ENCODE data around the gene DNAJB11. TPM values are rescaled to one million over a fixed set of nuclear protein-coding genes. Genes with fewer than 3 reads are reported as not detected.

The DNAJB11 gene
- total RNA-seq, 2 donors from 2014 or later = 34.9 to 42.5 TPM

- Histone ChIP-seq H3K4me3 (no peak overlapping the region), H3K9me3 (no peaks in the 10 kb centered on the region), H3K4me1 (replicated peaks) (no peaks in the 10 kb centered on the region), H3K36me3 (no peaks in the 10 kb centered on the region), H3K27ac (no peak overlapping the region), H3K27me3 (replicated peaks; ENCODE audit: insufficient read depth) (no peaks in the 10 kb centered on the region)
- intact Hi-C loops (cut with DNase I) = no loop called here
- WGBS = 83% methylated on average over 4 of the region's 4 CpGs
- TF ChIP-seq POLR2AphosphoS5 (IDR thresholded peaks at IDR 0.05) (no peak), CTCF (IDR thresholded peaks at IDR 0.05) (no peak), POLR2A (IDR thresholded peaks at IDR 0.05) (no peak)
- DNase-seq (ENCODE audit: low spot score) = no peak
Observed at GRCh38 chr3:186625600-186626042, 55.1 kb downstream of the DNAJB11 start.

- Histone ChIP-seq H3K4me1 (replicated peaks) (no peaks in the 10 kb centered on the region), H3K27me3 (replicated peaks; ENCODE audit: insufficient read depth) (no peaks in the 10 kb centered on the region), H3K4me3 (no peak overlapping the region), H3K36me3 (no peaks in the 10 kb centered on the region), H3K27ac (no peak overlapping the region), H3K9me3 (no peaks in the 10 kb centered on the region)
- 71% methylated on average over 7 of the region's 7 CpGs for WGBS
- no peak for TF ChIP-seq POLR2AphosphoS5 (IDR thresholded peaks at IDR 0.05)
- no peak for TF ChIP-seq POLR2A (IDR thresholded peaks at IDR 0.05)
- TF ChIP-seq CTCF (IDR thresholded peaks at IDR 0.05) = no peak
- intact Hi-C loops (cut with DNase I) = no loop called here
- no peak for DNase-seq (ENCODE audit: low spot score)
Observed at GRCh38 chr3:186626254-186626847, 55.8 kb downstream of the DNAJB11 start.

- H3K4me1 ChIP-seq (replicated peaks) = no peaks in the 10 kb centered on the region
- no peaks in the 10 kb centered on the region for H3K36me3 ChIP-seq
- intact Hi-C loops (cut with DNase I) = no loop called here
- no peak for DNase-seq (ENCODE audit: low spot score)
- H3K27ac ChIP-seq = no peak overlapping the region
- TF ChIP-seq POLR2AphosphoS5 (IDR thresholded peaks at IDR 0.05) (no peak), CTCF (IDR thresholded peaks at IDR 0.05) (no peak), POLR2A (IDR thresholded peaks at IDR 0.05) (no peak)
- no peaks in the 10 kb centered on the region for H3K27me3 ChIP-seq (replicated peaks; ENCODE audit: insufficient read depth)
- WGBS = 90% methylated on average over 7 of the region's 7 CpGs
- H3K9me3 ChIP-seq = no peaks in the 10 kb centered on the region
- no peak overlapping the region for H3K4me3 ChIP-seq
Observed at GRCh38 chr3:186627852-186628414, 57.4 kb downstream of the DNAJB11 start.

- H3K4me3 ChIP-seq = no peak overlapping the region
- WGBS = 88% methylated on average over 7 of the region's 7 CpGs
- DNase-seq (ENCODE audit: low spot score) = no peak
- no peaks in the 10 kb centered on the region for H3K4me1 ChIP-seq (replicated peaks)
- TF ChIP-seq CTCF (IDR thresholded peaks at IDR 0.05) = no peak
- no peak for TF ChIP-seq POLR2AphosphoS5 (IDR thresholded peaks at IDR 0.05)
- no peak for TF ChIP-seq POLR2A (IDR thresholded peaks at IDR 0.05)
- no peaks in the 10 kb centered on the region for H3K9me3 ChIP-seq
- H3K36me3 ChIP-seq = no peaks in the 10 kb centered on the region
- H3K27ac ChIP-seq = no peak overlapping the region
- intact Hi-C loops (cut with DNase I) = no loop called here
- no peaks in the 10 kb centered on the region for H3K27me3 ChIP-seq (replicated peaks; ENCODE audit: insufficient read depth)
Observed at GRCh38 chr3:186628756-186629155, 58.2 kb downstream of the DNAJB11 start.

Measured in prostate gland (tissue), 2 donors.